SK-N-MC (cell line): ENCODE results near the gene PFDN4.

Source experiments
- EZH2 ChIP-seq: fragments of 200-600 bp; sonication (generic); IDR thresholded peaks from one replicate; pipeline ENCODE4 v1.6.1; 2017; ENCODE audit warnings: antibody characterized with exemption
- FOXP2 ChIP-seq: optimal IDR thresholded peaks from 2 replicates; pipeline ENCODE3; 2011; ENCODE audit warnings: mild to moderate bottlenecking, moderate library complexity; ENCODE audit not compliant: insufficient read depth; ENCODE audit errors: extremely low read length, control extremely low read depth
- POLR2AphosphoS5 ChIP-seq: IDR thresholded peaks from 2 replicates; pipeline ENCODE4 v1.6.1; 2012; ENCODE audit warnings: mild to moderate bottlenecking, low read depth, low read length, borderline replicate concordance

GRCh38 chr20:54263116-54263690 lies 55.3 kb downstream of the PFDN4 start:
- TF ChIP-seq EZH2, result no peak
- no peak for TF ChIP-seq POLR2AphosphoS5
- no peak for TF ChIP-seq FOXP2
